T47D (cell line): Measurements from ENCODE around the gene MTFR1L.

Experiments used
- DNase-seq, 2 experiments: peaks; one replicate each; pipeline versions ENCODE4 v3.0.0 to v3.0.0-alpha.2; 2011 to 2012; ENCODE audit warnings: low read depth in 1 of 2, low spot score in 1 of 2
- JUND ChIP-seq: IDR thresholded peaks from 2 replicates; pipeline ENCODE4 v1.6.1; 2012; ENCODE audit warnings: low read depth
- in situ Hi-C: cut with HindIII; loops from 2 replicates; pipeline ENCODE4 v1.10.0; 2016; ENCODE audit warnings: low sequenced_read_pairs, low pct_unique_long_range_greater_than_20kb

The MTFR1L gene

GRCh38 chr1:25819491-25820246, at the start of gene MTFR1L:
TSS of gene MTFR1L (plus strand) at chr1:25819954. CDS start at chr1:25823105, 3,151 bp downstream.
- DNase-seq: peak; percentile 89 to 90

GRCh38 chr1:25770541-25771220, 49.1 kb upstream of the MTFR1L start:
- TF ChIP-seq JUND: no peak
- in situ Hi-C loops: no loop called here
- DNase-seq: no peak

More at GRCh38 chr1:25819491-25820246, at the start of gene MTFR1L:
- in situ Hi-C loops: no loop called here
- no peak for TF ChIP-seq JUND

GRCh38 chr1:25771221-25772114, 48.3 kb upstream of the MTFR1L start:
- TF ChIP-seq JUND: no peak
- DNase-seq: no peak
- in situ Hi-C loops: no loop called here

- in situ Hi-C loops: no loop called here
- TF ChIP-seq JUND: no peak
- no peak for DNase-seq
Observed at GRCh38 chr1:25772164-25772563, 47.6 kb upstream of the MTFR1L start.

- in situ Hi-C loops: no loop called here
- DNase-seq: no peak
- TF ChIP-seq JUND: no peak
Observed at GRCh38 chr1:25772692-25773245, 47.0 kb upstream of the MTFR1L start.

- in situ Hi-C loops: no loop called here
- peak; percentile 45 to 80 for DNase-seq
- TF ChIP-seq JUND: no peak
Observed at GRCh38 chr1:25773441-25774125, 46.2 kb upstream of the MTFR1L start.

GRCh38 chr1:25774206-25774803, 45.4 kb upstream of the MTFR1L start:
- DNase-seq: no peak
- no peak for TF ChIP-seq JUND
- in situ Hi-C loops: no loop called here

- no peak for TF ChIP-seq JUND
- peak in 1 of 2 experiments; percentile 53 for DNase-seq
- in situ Hi-C loops: no loop called here
Observed at GRCh38 chr1:25774921-25775771, 44.6 kb upstream of the MTFR1L start.

GRCh38 chr1:25779388-25779787, 40.4 kb upstream of the MTFR1L start:
- no peak for DNase-seq
- TF ChIP-seq JUND: no peak
- in situ Hi-C loops: no loop called here

GRCh38 chr1:25779894-25780293, 39.9 kb upstream of the MTFR1L start:
- no peak for DNase-seq
- in situ Hi-C loops: no loop called here
- TF ChIP-seq JUND: no peak
